Lower leg skin (tissue), 3 donors: ENCODE results near the gene FOSL1.

ENCODE experiments used
- CTCF ChIP-seq, 3 donors: fragments of 450-650 bp; IDR thresholded peaks; one replicate each; pipeline ENCODE4 v1.5.1; 2016; ENCODE audit warnings: antibody characterized with exemption in 3 of 3, mild to moderate bottlenecking in 3 of 3, moderate library complexity in 2 of 3
- POLR2A ChIP-seq, 2 donors: fragments of 450-650 bp; IDR thresholded peaks; one replicate each; pipeline ENCODE4 v1.6.1; 2016 to 2017; ENCODE audit warnings: antibody characterized with exemption in 2 of 2, mild to moderate bottlenecking in 1 of 2, moderate library complexity in 1 of 2

GRCh38 chr11:65867284-65868071 lies 32.7 kb downstream of the FOSL1 start:
- TF ChIP-seq CTCF (IDR thresholded peaks at IDR 0.05), result no peak
- no peak for TF ChIP-seq POLR2A (IDR thresholded peaks at IDR 0.05)
